ENCODE measurements around the gene PUM1.

GRCh38 chr1:31111290-31111951, 45.9 kb upstream of the PUM1 start:
- TF ChIP-seq, protein P1, sequence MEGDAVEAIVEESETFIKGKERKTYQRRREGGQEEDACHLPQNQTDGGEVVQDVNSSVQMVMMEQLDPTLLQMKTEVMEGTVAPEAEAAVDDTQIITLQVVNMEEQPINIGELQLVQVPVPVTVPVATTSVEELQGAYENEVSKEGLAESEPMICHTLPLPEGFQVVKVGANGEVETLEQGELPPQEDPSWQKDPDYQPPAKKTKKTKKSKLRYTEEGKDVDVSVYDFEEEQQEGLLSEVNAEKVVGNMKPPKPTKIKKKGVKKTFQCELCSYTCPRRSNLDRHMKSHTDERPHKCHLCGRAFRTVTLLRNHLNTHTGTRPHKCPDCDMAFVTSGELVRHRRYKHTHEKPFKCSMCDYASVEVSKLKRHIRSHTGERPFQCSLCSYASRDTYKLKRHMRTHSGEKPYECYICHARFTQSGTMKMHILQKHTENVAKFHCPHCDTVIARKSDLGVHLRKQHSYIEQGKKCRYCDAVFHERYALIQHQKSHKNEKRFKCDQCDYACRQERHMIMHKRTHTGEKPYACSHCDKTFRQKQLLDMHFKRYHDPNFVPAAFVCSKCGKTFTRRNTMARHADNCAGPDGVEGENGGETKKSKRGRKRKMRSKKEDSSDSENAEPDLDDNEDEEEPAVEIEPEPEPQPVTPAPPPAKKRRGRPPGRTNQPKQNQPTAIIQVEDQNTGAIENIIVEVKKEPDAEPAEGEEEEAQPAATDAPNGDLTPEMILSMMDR (conservative IDR thresholded peaks at IDR 0.05 in 1 of 2, IDR thresholded peaks at IDR 0.05 in 1 of 2; ENCODE audit: extremely low read depth in 1 of 2, insufficient read depth in 1 of 2, low read depth in 1 of 2, low read length in 2 of 2) = no peak
- no peak for TF ChIP-seq EZH2 (IDR thresholded peaks at IDR 0.05; ENCODE audit: borderline replicate concordance, low read length)
